Sciatic nerve (tissue), 2 donors: Measurements from ENCODE around the gene HPX. TPM values are rescaled to one million over a fixed set of nuclear protein-coding genes. Genes with fewer than 3 reads are reported as not detected.
"Not testable (repeated sequence)": the region's sequence is repeated elsewhere in the genome, so short reads cannot be mapped to it uniquely, and the experiment has no call there.

ENCODE experiments used
- ATAC-seq: fragments of 200-7000 bp; cut with Tn5 transposase; one replicate; pipeline ENCODE4 v1.9.1; 2020; ENCODE audit warnings: mild to moderate bottlenecking, moderate library complexity
- DNase-seq: peaks from one replicate; pipeline ENCODE4 v3.0.0-alpha.2; 2020; ENCODE audit warnings: low spot score
- intact Hi-C: fragments of 100-400 bp; cut with DNase I; formaldehyde crosslinking; loops from one replicate; pipeline ENCODE4 v1.14.2; 2022
- total RNA-seq: library from RNA; stranded (reverse); fragmentation: NEBNext Ultra II Directional; extraction: Animal tissue kit (Norgen Biotek cat#: 25700); gene quantifications from one replicate; pipeline ENCODE4 v1.2.1, GENCODE V29; 2021
- donor health status: DM: no; HTN: no; CAD: no.
- donor health status: DM: no; HTN: no; CAD: no.

The HPX gene
- total RNA-seq, 1 donor from 2014 or later = 2.8 TPM

GRCh38 chr11:6397636-6398035 lies 43.2 kb downstream of the HPX start:
- ATAC-seq = no peak
- intact Hi-C loops = no loop called here

DNA sequence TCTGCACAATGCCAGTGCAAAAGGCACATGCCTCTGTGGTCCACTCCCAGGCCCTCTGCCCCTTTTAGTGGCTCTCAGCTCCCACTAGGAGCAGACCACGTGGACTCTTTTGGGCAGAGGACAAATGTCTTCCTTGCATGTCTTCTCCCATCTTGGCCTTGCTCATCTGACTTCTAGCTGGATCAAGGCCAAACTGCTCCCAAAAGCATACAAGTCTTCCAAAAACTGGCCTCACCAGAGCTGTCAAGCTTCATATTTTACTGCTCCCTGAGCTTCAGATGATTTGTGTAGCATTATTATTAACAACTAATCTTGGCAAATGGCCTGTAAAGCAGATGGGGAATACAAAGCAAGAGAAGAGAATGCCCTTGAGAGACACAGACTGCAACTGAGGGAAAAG lies 43.6 kb downstream of the HPX start:
- ATAC-seq (no peak), DNase-seq (no peak)
- intact Hi-C loops = no loop called here

More at GRCh38 chr11:6397636-6398035, 43.2 kb downstream of the HPX start:
- no peak for DNase-seq

GRCh38 chr11:6395470-6396060 lies 45.2 kb downstream of the HPX start:
- DNase-seq (no peak), ATAC-seq (no peak)
- intact Hi-C loops = no loop called here

DNA sequence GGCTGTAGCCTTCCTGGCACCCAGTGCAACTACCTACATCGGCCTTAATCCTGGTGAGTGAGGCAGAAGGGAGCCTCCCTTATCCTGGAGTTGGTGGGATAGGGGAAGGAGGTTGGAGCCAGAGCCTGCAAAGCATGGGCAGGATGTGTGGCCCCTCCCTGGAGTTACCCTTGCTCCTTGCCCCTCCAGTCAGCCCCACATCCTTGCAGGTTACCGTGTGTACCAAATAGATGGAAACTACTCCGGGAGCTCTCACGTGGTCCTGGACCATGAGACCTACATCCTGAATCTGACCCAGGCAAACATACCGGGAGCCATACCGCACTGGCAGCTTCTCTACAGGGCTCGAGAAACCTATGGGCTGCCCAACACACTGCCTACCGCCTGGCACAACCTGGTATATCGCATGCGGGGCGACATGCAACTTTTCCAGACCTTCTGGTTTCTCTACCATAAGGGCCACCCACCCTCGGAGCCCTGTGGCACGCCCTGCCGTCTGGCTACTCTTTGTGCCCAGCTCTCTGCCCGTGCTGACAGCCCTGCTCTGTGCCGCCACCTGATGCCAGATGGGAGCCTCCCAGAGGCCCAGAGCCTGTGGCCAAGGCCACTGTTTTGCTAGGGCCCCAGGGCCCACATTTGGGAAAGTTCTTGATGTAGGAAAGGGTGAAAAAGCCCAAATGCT lies 46.7 kb downstream of the HPX start:
- intact Hi-C loops = no loop called here
- DNase-seq = no peak

DNA sequence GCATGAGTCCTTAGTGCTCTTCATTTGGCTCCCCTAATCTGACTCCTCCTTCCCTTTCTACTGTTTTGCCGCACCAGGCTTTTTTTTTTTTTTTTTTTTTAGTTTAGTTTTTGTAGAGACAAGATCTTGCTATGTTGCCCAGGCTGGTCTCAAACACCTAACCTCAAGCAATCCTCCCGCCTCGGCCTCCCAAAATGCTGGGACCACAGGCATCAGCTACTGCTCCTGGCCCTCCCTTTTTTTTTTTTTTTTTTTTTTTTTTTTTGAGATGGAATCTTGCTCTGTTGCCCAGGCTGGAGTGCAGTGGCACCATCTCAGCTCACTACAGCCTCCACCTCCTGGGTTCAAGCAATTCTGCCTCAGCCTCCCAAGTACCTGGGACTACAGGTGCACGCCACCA lies 48.5 kb downstream of the HPX start:
- ATAC-seq, intact Hi-C loops, DNase-seq: not testable (repeated sequence)

More for the DNA sequence above, 46.7 kb downstream of the HPX start:
- ATAC-seq = no peak

GRCh38 chr11:6391537-6392134 lies 49.2 kb downstream of the HPX start:
- no peak for DNase-seq
- intact Hi-C loops = no loop called here

DNA sequence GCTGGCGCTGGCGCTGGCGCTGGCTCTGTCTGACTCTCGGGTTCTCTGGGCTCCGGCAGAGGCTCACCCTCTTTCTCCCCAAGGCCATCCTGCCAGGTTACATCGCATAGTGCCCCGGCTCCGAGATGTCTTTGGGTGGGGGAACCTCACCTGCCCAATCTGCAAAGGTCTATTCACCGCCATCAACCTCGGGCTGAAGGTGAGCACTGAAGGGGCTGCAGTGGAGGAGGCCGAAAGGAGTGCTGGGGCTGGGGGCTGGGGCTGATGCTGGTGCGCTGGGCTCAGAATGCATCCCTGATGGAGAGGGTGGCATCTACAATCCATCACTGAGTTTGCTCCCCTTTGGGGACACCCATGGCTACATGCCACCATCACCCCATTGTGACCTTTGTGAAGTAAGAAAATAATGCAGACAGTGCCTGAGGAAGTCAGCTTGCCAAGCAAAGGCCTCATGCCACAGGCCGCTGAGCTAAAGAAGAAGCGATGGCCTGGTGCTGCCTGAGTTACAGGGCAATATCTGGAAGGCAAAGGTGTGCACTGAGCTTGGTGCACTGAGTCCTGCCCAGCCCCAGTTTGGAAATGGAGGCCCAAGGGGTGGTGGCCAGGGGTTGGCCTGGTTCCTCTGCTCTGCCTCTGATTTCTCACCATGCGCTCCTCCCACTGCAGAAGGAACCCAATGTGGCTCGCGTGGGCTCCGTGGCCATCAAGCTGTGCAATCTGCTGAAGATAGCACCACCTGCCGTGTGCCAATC lies 49.9 kb downstream of the HPX start:
- DNase-seq = no peak
- intact Hi-C loops = no loop called here
- no peak for ATAC-seq

More at GRCh38 chr11:6391537-6392134, 49.2 kb downstream of the HPX start:
- ATAC-seq = no peak

DNA sequence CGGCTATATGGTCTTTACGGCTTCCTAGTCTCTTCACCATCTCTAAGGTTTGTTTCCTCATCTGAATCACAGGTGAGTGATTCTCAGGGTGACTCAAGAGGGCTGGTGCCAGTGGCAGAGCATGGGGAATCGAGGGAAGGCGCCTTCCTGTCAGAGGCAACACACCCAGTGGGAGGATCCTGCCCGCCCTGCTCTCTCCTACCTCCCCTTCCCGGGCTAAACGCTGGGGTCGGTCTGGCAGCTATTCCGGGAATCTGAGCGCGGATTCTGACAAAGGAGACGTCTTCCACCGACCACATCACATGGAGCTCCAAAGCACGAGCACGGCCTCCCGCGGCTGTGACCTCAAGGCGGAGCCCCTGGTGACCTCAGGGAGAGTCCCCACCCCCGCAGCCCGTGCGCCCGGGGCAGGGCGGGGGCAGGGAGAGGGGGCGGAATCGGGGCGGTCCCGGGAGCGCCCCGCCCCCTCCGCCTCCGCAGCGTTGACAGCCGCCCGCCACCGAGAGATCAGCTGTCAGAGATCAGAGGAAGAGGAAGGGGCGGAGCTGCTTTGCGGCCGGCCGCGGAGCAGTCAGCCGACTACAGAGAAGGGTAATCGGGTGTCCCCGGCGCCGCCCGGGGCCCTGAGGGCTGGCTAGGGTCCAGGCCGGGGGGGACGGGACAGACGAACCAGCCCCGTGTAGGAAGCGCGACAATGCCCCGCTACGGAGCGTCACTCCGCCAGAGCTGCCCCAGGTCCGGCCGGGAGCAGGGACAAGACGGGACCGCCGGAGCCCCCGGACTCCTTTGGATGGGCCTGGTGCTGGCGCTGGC lies 50.7 kb downstream of the HPX start, which contains the start of gene SMPD1:
Gene SMPD1, plus strand, starts transcription at position 570 of the 813 bp plus-strand sequence. Its CDS starts 125 bp downstream, at position 695.
- ATAC-seq (peak; percentile 98), DNase-seq (peak; percentile 95)
- intact Hi-C loops = no loop called here

DNA sequence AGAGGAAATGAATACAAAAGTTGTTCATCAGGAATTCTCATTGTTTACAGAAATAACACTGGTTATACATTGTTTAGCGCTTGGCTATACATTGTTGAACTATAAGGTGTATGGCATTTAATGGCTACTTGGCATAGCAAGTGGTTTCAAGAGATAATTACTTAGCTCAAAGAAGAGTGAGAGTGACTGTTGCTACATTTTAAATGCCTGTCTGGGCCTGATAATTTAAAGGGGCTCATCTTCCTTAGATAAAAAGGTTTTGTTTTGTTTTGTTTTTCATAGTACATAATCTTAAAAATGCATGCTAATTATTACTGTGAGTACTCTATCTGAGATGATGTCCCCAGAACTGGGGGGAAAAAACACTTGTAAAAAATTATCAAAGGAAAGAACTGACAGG lies 52.0 kb downstream of the HPX start:
- DNase-seq (no peak), ATAC-seq (no peak)
- intact Hi-C loops = no loop called here

DNA sequence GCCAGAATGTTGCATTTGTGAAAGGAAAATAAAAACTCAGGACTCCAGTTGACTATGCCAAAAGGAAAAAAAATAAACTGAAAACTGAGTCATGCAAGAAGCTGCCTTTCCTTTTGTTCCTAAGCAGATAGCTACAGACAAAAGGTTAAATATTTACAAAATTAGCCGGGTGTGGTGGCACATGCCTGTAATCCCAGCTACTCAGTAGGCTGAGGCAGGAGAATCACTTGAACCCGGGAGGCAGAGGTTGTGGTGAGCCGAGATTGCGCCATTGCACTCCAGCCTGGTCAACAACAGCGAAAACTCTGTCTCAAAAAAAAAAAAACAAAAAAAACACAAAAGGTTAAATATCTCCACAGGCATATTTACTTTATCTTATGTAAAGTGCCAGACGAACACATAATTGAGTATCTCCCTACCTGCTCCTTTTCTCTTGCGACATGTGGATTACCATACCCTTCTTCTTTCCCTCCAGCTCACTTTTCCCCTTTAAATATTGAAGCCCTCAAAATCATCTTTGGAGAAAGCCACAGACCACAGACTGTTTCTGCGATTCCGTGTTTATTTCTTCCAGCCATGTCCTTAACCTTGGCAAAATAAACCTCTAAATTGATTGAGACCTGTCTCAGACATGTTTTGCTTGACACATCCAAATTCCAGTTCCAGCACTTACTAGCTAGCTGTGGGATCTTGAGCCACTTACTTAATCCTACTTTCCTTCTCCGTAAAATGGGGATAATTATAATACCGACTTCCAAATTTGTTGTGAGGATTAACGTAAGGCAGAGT lies 52.8 kb downstream of the HPX start:
- DNase-seq = no peak
- intact Hi-C loops = no loop called here

GRCh38 chr11:6385046-6385777 lies 55.6 kb downstream of the HPX start:
- intact Hi-C loops = no loop called here
- no peak for DNase-seq
- ATAC-seq = no peak

More for the DNA sequence above, 52.8 kb downstream of the HPX start:
- ATAC-seq = no peak

Other genes with a start within 250 kb of the HPX start
- not detected for gene OR52W1, start 241.8 kb downstream of the HPX start, total RNA-seq
- gene C11orf42, start 235.4 kb downstream of the HPX start, total RNA-seq = not detected
- gene FHIP1B, start 206.4 kb downstream of the HPX start, total RNA-seq = 36.8 TPM
- 0.31 TPM for gene CNGA4, start 201.9 kb downstream of the HPX start, total RNA-seq
- 1.1 TPM for gene CCKBR, start 181.1 kb downstream of the HPX start, total RNA-seq
- 145 TPM for gene CAVIN3, start 120.5 kb downstream of the HPX start, total RNA-seq
- 32.3 TPM for gene SMPD1, start 50.5 kb downstream of the HPX start, total RNA-seq
- 65.5 TPM for gene APBB1, start 21.9 kb downstream of the HPX start, total RNA-seq
- gene TRIM3, start 33.0 kb upstream of the HPX start, total RNA-seq = 24.6 TPM
- gene ARFIP2, start 40.3 kb upstream of the HPX start, total RNA-seq = 35.0 TPM
- gene TIMM10B, start 40.5 kb upstream of the HPX start, total RNA-seq = 51.5 TPM
- gene DNHD1, start 56.3 kb upstream of the HPX start, total RNA-seq = 33.1 TPM
- 20.9 TPM for gene RRP8, start 162.6 kb upstream of the HPX start, total RNA-seq
- gene ILK, start 162.8 kb upstream of the HPX start, total RNA-seq = 208 TPM
- gene TAF10, start 171.2 kb upstream of the HPX start, total RNA-seq = 79.4 TPM
- 100 TPM for gene TPP1, start 178.4 kb upstream of the HPX start, total RNA-seq
- 22.7 TPM for gene DCHS1, start 214.8 kb upstream of the HPX start, total RNA-seq
- 25.5 TPM for gene MRPL17, start 242.4 kb upstream of the HPX start, total RNA-seq